ENCODE data around the gene PHYHIPL. TPM values are rescaled to one million over a fixed set of nuclear protein-coding genes. Genes with fewer than 3 reads are reported as not detected.

The PHYHIPL gene
- total RNA-seq, 3 donors from 2014 or later (not counting 1 experiment from before 2014, with no cell fraction given) = not detected

GRCh38 chr10:59285848-59286247, 109.4 kb downstream of the PHYHIPL start:
- Mint-ChIP-seq H3K36me3 (no peaks in the 10 kb centered on the region), H3K9me3 (peaks cover 0 to 7% of the 10 kb centered on the region in 2 donors), H3K4me3 (no peak overlapping the region), H3K4me1 (peaks cover 0 to 4% of the 10 kb centered on the region in 2 donors), H3K27ac (no peak overlapping the region), H3K27me3 (ENCODE audit: low read depth in 2 of 2) (no peaks in the 10 kb centered on the region)
- WGBS (ENCODE audit: insufficient coverage) = 92% methylated on average over 4 of the region's 4 CpGs
- no peaks in the 10 kb centered on the region for H3K27me3 ChIP-seq (ENCODE audit: control insufficient read depth, insufficient read depth, low read length)
- no peaks in the 10 kb centered on the region for H3K36me3 ChIP-seq (ENCODE audit: control insufficient read depth, insufficient read depth, low read length)
- no peaks in the 10 kb centered on the region for H3K9me3 ChIP-seq (ENCODE audit: control insufficient read depth, insufficient read depth, low read length)
- no peaks in the 10 kb centered on the region for H3K4me1 ChIP-seq (ENCODE audit: control insufficient read depth, insufficient read depth, low read length)
- H3K27ac ChIP-seq (ENCODE audit: low read length) = no peak overlapping the region
- no peak overlapping the region for H3K4me3 ChIP-seq (ENCODE audit: low read length)
- intact Hi-C loops (cut with micrococcal nuclease) = no loop called here
- TF ChIP-seq CTCF (IDR thresholded peaks at IDR 0.05) = no peak
- ATAC-seq (no peak), DNase-seq (no peak)

GRCh38 chr10:59287587-59288255, 111.3 kb downstream of the PHYHIPL start:
- no peak for DNase-seq
- TF ChIP-seq CTCF (IDR thresholded peaks at IDR 0.05) = no peak
- ATAC-seq = no peak
- WGBS (ENCODE audit: insufficient coverage) = 93% methylated on average over 3 of the region's 3 CpGs
- H3K4me1 ChIP-seq (ENCODE audit: control insufficient read depth, insufficient read depth, low read length) = no peaks in the 10 kb centered on the region
- Mint-ChIP-seq H3K9me3 (peaks cover 0 to 6% of the 10 kb centered on the region in 2 donors), H3K36me3 (no peaks in the 10 kb centered on the region), H3K4me1 (peaks cover 0 to 4% of the 10 kb centered on the region in 2 donors), H3K27me3 (ENCODE audit: low read depth in 2 of 2) (no peaks in the 10 kb centered on the region), H3K27ac (no peak overlapping the region), H3K4me3 (no peak overlapping the region)
- H3K9me3 ChIP-seq (ENCODE audit: control insufficient read depth, insufficient read depth, low read length) = no peaks in the 10 kb centered on the region
- H3K27me3 ChIP-seq (ENCODE audit: control insufficient read depth, insufficient read depth, low read length) = no peaks in the 10 kb centered on the region
- no peak overlapping the region for H3K4me3 ChIP-seq (ENCODE audit: low read length)
- intact Hi-C loops (cut with micrococcal nuclease) = no loop called here
- H3K27ac ChIP-seq (ENCODE audit: low read length) = no peak overlapping the region
- H3K36me3 ChIP-seq (ENCODE audit: control insufficient read depth, insufficient read depth, low read length) = no peaks in the 10 kb centered on the region

GRCh38 chr10:59289853-59290252, 113.4 kb downstream of the PHYHIPL start:
- DNase-seq (no peak), ATAC-seq (no peak)
- Mint-ChIP-seq H3K27me3 (ENCODE audit: low read depth in 2 of 2) (no peaks in the 10 kb centered on the region), H3K9me3 (peaks cover 0 to 4% of the 10 kb centered on the region in 2 donors), H3K36me3 (no peaks in the 10 kb centered on the region), H3K27ac (no peak overlapping the region), H3K4me3 (no peak overlapping the region), H3K4me1 (peaks cover 0 to 2% of the 10 kb centered on the region in 2 donors)
- H3K27me3 ChIP-seq (ENCODE audit: control insufficient read depth, insufficient read depth, low read length) = no peaks in the 10 kb centered on the region
- no peaks in the 10 kb centered on the region for H3K9me3 ChIP-seq (ENCODE audit: control insufficient read depth, insufficient read depth, low read length)
- intact Hi-C loops (cut with micrococcal nuclease) = no loop called here
- no peak overlapping the region for H3K27ac ChIP-seq (ENCODE audit: low read length)
- TF ChIP-seq CTCF (IDR thresholded peaks at IDR 0.05) = no peak
- H3K4me1 ChIP-seq (ENCODE audit: control insufficient read depth, insufficient read depth, low read length) = no peaks in the 10 kb centered on the region
- 65% methylated on average over 2 of the region's 3 CpGs for WGBS (ENCODE audit: insufficient coverage)
- no peak overlapping the region for H3K4me3 ChIP-seq (ENCODE audit: low read length)
- H3K36me3 ChIP-seq (ENCODE audit: control insufficient read depth, insufficient read depth, low read length) = no peaks in the 10 kb centered on the region

GRCh38 chr10:59290448-59290847, 114.0 kb downstream of the PHYHIPL start:
- Histone ChIP-seq H3K27me3 (ENCODE audit: control insufficient read depth, insufficient read depth, low read length) (no peaks in the 10 kb centered on the region), H3K4me1 (ENCODE audit: control insufficient read depth, insufficient read depth, low read length) (no peaks in the 10 kb centered on the region), H3K27ac (ENCODE audit: low read length) (no peak overlapping the region), H3K9me3 (ENCODE audit: control insufficient read depth, insufficient read depth, low read length) (no peaks in the 10 kb centered on the region), H3K36me3 (ENCODE audit: control insufficient read depth, insufficient read depth, low read length) (no peaks in the 10 kb centered on the region), H3K4me3 (ENCODE audit: low read length) (no peak overlapping the region)
- no peak overlapping the region for H3K27ac Mint-ChIP-seq
- no peaks in the 10 kb centered on the region for H3K36me3 Mint-ChIP-seq
- H3K4me3 Mint-ChIP-seq = no peak overlapping the region
- 86% methylated on average over 4 of the region's 4 CpGs for WGBS (ENCODE audit: insufficient coverage)
- TF ChIP-seq CTCF (IDR thresholded peaks at IDR 0.05) = no peak
- intact Hi-C loops (cut with micrococcal nuclease) = no loop called here
- no peaks in the 10 kb centered on the region for H3K4me1 Mint-ChIP-seq
- DNase-seq (no peak), ATAC-seq (no peak)
- no peaks in the 10 kb centered on the region for H3K27me3 Mint-ChIP-seq (ENCODE audit: low read depth in 2 of 2)
- H3K9me3 Mint-ChIP-seq = peaks cover 0 to 4% of the 10 kb centered on the region in 2 donors

All from natural killer cell (primary cell).